Right kidney (tissue), 9 donors: Measurements from ENCODE around the gene ZMAT2.
A peak's percentile ranks its signal among the peaks of the same experiment; 100 is the strongest.
"Not testable (repeated sequence)": the region's sequence is repeated elsewhere in the genome, so short reads cannot be mapped to it uniquely, and the experiment has no call there.

Experiments used
- DNase-seq: peaks from one replicate; pipeline ENCODE4 v3.0.0-alpha.2; 2016
- long read RNA-seq, 8 donors: transcript quantifications; one replicate each; lab custom pipeline, GENCODE V29; 2026

ZMAT2 gene
- long read RNA-seq, donor 1, transcript ZMAT2-201 (6 exons, 1,647 nt), result major isoform, 27 of 36 reads
- long read RNA-seq, donor 1, partial matches to known transcripts, result 9 of 36 reads
- long read RNA-seq, donor 1, other reads (novel, unspliced or antisense), result 0 of 36 reads
- long read RNA-seq, donor 2, transcript ZMAT2-201 (6 exons, 1,647 nt), result major isoform, 15 of 49 reads
- long read RNA-seq, donor 2, partial matches to known transcripts, result 34 of 49 reads
- long read RNA-seq, donor 2, other reads (novel, unspliced or antisense), result 0 of 49 reads
- long read RNA-seq, donor 3, transcript ZMAT2-201 (6 exons, 1,647 nt), result major isoform, 10 of 10 reads
- long read RNA-seq, donor 3, partial matches to known transcripts, result 0 of 10 reads
- long read RNA-seq, donor 3, other reads (novel, unspliced or antisense), result 0 of 10 reads
- long read RNA-seq, donor 4, transcript ZMAT2-201 (6 exons, 1,647 nt), result major isoform, 17 of 34 reads
- long read RNA-seq, donor 4, partial matches to known transcripts, result 17 of 34 reads
- long read RNA-seq, donor 4, other reads (novel, unspliced or antisense), result 0 of 34 reads
- long read RNA-seq, donor 5, transcript ZMAT2-201 (6 exons, 1,647 nt), result major isoform, 24 of 24 reads
- long read RNA-seq, donor 5, partial matches to known transcripts, result 0 of 24 reads
- long read RNA-seq, donor 5, other reads (novel, unspliced or antisense), result 0 of 24 reads
- long read RNA-seq, donor 6, transcript ZMAT2-201 (6 exons, 1,647 nt), result major isoform, 14 of 23 reads
- long read RNA-seq, donor 6, partial matches to known transcripts, result 9 of 23 reads
- long read RNA-seq, donor 6, other reads (novel, unspliced or antisense), result 0 of 23 reads
- long read RNA-seq, donor 7, transcript ZMAT2-201 (6 exons, 1,647 nt), result major isoform, 27 of 39 reads
- long read RNA-seq, donor 7, partial matches to known transcripts, result 12 of 39 reads
- long read RNA-seq, donor 7, other reads (novel, unspliced or antisense), result 0 of 39 reads
- long read RNA-seq, donor 8, transcript ZMAT2-201 (6 exons, 1,647 nt), result major isoform, 15 of 15 reads
- long read RNA-seq, donor 8, partial matches to known transcripts, result 0 of 15 reads
- long read RNA-seq, donor 8, other reads (novel, unspliced or antisense), result 0 of 15 reads

DNA sequence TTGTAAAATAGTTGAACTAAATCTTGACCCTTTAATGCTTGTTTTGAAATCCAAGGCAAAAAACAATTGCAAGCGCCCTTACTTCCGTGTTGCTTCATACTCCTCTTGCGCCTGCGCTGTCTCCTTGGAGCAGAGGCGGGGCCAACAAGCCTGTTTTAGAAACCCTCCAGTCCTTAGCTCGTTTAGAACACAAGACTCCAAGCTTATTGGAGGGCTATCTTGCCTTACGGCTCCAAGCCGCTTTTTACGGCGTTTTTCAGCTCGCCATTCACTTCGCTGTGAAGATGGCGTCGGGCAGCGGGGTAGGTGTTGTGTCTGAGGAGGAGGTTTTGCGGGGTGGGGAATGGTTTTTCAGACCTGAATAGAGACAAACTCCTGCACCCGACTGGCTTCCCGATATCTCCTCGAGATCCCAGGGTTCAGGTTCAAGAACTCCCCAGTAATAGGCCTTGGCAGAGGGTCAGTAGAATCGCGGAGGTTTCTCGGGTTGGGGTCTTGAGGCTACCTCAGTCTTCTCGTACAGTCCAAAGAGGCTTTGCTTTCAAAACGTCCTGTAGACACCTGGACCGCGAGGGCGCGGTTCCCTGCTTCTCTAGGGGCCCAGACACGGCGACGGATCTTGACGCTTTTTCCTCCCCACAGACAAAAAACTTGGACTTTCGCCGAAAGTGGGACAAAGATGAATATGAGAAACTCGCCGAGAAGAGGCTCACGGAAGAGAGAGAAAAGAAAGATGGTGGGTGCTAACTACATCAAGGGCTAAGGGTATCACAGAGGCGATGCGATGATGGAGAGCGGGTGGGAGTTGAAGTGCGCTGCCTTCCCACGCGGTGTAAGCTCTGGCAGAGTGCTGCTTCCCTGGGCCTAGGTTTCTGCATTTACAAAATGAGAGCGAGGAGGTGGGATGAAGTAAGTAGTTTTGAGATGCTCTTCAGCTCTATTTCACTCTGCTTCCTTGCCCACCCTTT lies at the start of gene ZMAT2:
TSS of gene ZMAT2 (plus strand) at position 271 of the 968 bp plus-strand sequence. CDS start at position 285, 14 bp downstream.
- DNase-seq, result peak; percentile 71

DNA sequence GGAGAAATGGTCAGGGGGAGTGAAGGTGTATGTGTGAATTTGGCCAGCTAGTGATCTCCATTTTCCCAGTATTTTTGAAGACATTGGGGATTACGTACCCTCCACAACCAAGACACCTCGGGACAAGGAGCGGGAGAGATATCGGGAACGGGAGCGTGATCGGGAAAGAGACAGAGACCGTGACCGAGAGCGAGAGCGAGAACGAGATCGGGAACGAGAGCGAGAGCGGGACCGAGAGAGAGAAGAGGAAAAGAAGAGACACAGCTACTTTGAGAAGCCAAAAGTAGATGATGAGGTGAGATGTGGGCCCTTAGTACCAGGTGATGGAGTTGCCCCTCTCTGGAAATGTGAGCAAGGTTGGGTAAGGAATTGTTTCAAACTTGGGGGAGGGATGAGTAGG lies 41.4 kb upstream of the ZMAT2 start:
- no peak for DNase-seq

DNA sequence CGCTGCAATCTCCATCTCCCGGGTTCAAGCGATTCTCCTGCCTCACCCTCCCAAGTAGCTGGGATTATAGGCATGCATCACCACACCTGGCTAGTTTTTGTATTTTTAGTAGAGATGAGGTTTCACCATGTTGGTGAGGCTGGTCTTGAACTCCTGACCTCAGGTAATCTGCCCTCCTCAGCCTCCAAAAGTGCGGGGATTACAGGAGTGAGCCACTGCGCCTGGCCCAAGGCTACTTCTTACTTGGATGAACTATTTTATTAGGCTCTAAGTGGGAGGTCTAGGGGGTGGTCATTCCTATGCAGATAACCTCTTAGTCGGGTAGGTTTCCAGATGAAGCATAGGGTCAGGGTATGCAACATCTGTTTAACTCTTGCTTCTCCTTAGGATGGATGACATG lies 39.9 kb upstream of the ZMAT2 start:
- not testable (repeated sequence) for DNase-seq

DNA sequence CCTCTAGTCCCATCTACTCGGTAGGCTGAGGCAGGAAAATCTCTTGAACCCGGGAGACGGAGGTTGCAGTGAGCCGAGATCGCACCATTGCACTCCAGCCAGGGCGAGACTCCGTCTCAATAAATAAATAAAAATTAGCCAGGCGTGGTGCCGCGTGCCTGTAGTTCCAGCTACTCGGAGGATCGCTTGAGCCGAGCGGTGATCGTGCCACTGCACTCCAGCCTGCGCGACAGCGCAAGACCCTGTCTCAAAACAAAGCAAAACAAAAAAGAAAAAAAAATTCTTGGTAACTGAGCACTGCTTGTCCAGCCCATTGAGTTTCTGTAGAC lies 36.3 kb upstream of the ZMAT2 start:
- DNase-seq, result no peak

DNA sequence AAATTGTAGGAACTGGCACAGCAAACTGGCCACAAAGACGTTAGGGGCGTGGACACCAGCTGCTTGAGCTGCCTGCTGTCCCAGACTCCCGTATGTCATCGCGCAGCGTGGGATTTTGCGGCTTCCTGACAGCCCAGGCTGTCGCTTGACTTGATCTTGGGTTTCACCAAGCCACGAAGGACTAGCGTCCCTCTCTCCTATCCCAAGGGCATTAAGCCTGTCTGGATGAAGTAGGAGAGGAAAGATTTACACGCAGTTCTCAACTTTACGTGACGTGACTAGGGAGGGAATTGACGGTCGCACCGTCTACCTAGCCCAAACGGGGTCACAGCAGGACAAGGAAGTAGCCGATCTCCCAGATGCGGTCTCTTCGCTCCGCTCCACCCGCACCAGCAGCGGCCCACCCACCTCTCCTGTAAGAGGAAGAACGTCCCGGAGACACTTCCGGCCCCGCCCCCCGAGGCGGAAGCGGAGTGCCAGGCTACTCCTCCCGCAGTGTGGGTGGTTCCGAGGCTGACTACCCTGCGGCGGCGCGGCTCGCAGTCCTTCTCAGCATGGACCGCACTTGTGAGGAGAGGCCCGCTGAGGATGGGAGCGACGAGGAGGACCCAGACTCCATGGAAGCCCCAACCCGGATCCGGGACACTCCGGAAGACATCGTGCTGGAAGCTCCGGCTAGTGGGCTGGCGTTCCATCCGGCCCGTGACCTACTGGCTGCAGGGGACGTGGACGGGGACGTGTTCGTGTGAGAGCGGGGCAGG lies 35.7 kb upstream of the ZMAT2 start, which contains the start of gene WDR55:
TSS of gene WDR55 (plus strand) at position 546 of the 761 bp plus-strand sequence. CDS start at position 555, 9 bp downstream.
- peak; percentile 88 for DNase-seq

DNA sequence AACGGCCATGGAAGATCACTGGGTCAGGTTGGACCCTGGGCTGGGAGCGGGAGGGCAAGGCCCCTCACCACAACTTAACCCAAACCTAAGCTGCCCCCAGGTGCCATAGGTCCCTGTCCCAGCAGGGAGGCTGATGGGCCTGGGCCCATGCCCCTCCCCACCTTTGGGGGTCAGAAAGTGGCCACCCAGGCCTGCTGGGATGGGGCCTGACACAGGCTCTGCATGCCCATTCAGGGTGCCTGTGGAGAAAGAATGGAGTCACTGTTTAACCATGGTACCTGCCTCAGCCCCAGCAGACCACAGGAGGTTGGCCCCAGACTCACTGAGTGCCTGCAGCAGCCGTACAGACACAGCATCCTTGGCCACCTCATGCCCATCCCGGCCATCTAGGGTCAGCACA lies 29.2 kb upstream of the ZMAT2 start:
- DNase-seq, result not testable (repeated sequence)

- no peak for DNase-seq
Observed at GRCh38 chr5:140671472-140672125, 28.6 kb upstream of the ZMAT2 start.

DNA sequence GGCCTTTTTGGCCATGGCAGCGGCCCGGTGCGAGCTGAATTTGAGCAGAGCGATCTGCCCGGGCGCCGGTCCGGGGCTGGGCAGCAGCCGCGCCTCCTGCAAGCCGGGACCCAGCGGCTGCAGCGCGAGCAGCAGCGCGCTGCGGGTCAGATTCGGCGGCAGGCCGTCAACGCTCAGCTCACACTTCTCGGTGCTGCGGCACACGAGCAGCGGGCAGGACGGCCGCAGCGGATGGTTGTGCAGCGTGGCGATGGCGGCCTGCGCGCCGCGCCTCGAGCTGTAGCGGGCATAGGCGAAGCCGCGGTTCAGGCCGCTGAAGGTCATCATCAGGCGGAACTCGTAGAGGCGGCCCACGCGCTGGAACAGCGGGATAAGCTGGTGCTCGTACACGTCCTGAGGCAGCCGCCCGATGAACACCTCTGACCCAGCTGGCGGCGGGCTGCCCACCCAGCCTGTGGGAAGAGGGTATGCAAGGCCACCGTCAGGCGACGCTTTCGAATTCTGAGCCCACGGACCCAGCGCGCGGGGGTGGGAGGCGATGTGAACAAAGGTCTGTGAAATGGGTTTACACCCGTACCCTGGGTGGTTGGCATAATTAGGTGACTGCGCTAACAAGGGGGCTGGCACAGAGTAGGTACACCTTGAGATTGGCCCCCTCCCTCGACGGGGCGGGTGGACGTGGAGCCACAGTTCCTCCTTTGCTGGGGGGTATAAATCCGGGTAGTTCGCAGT lies 27.6 kb upstream of the ZMAT2 start:
- peak; percentile 52 for DNase-seq

DNA sequence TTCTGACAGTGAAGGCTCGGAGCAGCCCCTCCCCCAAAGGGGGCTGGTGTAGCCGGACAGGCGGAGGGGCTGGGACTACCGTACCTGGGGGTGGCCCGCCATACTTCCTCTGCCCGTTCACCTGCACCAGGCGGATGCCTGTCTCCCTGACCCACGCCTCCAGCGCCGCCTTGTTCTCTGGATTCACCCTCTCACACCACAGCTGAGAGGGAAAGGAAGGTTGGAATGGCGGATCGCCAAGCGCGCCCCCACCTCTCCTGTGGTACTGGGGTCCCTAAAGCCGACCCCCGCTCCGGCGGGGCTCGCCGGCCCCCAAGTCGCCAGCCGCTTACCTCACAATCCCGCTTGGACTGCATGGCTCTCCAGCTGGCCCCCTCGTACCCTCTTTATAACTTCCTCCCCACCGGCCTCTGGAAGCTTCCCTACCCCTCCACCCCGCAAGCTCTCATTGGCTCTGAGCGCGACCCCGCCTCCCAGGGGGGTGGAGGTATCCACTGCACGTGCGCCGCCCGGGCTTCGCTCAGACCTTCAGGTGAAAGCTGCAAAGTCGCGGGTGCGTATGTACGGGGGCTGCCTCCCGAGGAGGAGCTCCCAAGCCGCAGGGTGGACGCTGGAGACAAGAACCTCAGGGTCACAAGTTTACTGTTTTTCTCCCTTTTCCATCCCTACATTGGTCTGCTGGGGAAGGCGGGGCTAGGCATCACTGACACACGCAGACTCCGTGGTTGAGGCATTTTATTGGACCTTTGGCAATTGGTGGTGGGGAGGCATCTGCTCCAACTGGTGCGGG lies 26.9 kb upstream of the ZMAT2 start, which contains the start of gene DND1:
TSS of gene DND1 (minus strand) at position 390 of the 790 bp plus-strand sequence. CDS start at position 356, 34 bp downstream.
- DNase-seq, result no peak

GRCh38 chr5:140674211-140674610 lies 26.0 kb upstream of the ZMAT2 start:
- no peak for DNase-seq

GRCh38 chr5:140674629-140675028 lies 25.6 kb upstream of the ZMAT2 start:
- DNase-seq, result no peak

- DNase-seq, result no peak
Observed at GRCh38 chr5:140677947-140678346, 22.3 kb upstream of the ZMAT2 start.

DNA sequence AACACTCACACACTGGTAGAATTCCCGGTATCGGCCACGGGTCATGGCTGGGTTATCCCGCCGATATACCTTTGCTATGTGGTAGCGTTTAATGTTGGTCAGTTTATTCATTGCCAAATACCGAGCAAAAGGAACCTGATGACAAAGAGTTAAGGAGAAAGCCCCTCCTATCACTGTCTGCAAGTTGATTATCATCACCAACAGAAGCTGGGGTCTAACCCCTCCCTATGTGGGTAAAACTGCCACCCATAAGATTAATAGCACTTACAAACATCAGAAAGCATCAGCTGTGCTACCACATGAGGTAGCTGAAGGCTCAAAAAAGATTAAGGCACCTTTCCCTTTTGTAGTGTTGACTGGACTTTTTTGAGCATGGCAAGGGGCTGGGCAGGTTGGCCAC lies 21.3 kb upstream of the ZMAT2 start:
- no peak for DNase-seq

- DNase-seq, result no peak
Observed at GRCh38 chr5:140690376-140690932, 9.8 kb upstream of the ZMAT2 start.

DNA sequence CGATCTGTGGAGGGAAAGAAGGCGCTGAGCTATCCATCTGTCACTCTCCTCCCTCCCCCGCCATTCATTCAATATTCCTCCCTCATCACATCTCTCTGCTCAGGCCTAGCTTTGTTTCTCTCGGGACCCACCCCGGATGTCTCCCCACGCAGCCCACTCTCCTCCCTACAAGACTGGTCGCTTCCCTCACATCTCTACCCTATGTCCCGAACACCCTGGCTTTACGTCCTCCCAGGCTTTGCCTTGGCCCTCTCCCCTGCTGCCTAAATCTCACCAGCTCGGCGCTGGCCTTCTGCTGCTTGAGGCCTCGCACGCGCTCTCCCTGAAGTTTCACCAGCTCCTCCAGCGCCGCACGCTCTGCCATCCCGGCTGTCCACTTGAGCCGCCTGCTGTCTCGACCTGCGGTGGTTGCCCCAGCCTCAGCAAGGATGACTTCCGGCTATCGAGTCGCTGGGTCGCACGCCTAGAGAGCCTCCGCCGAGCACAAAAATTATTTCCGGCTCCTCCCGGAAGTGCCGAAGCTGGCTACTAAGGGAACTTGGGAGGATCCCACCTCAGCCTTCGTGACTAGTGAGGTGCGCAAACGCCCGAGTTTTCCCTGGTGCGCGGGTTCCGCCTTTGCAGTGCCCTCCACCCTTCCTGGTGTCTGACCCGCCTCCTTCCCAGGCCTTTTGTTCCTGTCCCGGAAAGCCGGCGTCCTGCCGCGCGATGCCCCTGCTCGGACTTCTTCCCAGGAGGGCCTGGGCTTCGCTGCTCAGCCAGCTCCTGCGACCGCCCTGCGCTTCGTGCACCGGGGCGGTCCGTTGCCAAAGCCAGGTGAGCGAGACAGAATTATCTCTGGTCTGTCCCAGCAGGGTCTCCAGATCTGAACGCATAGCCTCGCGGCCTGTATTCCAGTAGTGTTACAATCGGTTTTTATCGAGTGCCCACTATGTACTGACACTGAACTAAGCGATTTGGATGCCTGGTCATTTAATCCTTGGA lies 9.0 kb upstream of the ZMAT2 start, which contains the start of the genes HARS1 and HARS2:
TSS of gene HARS1 (minus strand) at position 430 of the 984 bp plus-strand sequence. CDS start at position 364, 66 bp downstream.
TSS of gene HARS2 (plus strand) at position 515 of the 984 bp plus-strand sequence. CDS start at position 709, 194 bp downstream.
- DNase-seq, result peak; percentile 87

GRCh38 chr5:140694276-140694675 lies 6.0 kb upstream of the ZMAT2 start:
- no peak for DNase-seq
